GM13976 (cell line): Measurements from ENCODE around the gene IL10RB.
"Not testable (repeated sequence)": the region's sequence is repeated elsewhere in the genome, so short reads cannot be mapped to it uniquely, and the experiment has no call there.

ENCODE experiments used
- DNase-seq: peaks from one replicate; pipeline ENCODE4 v3.0.0; 2012; ENCODE audit warnings: low spot score
- CTCF ChIP-seq: IDR thresholded peaks from 2 replicates; pipeline ENCODE4 v1.5.1; 2012; ENCODE audit warnings: borderline replicate concordance, mild to moderate bottlenecking; ENCODE audit not compliant: insufficient read depth; ENCODE audit errors: extremely low read depth, missing control alignments, control extremely low read depth
- in situ Hi-C: fragments of 300-500 bp; cut with MboI; formaldehyde crosslinking; loops from one replicate; pipeline ENCODE4 v1.12.0; 2022; ENCODE audit warnings: low sequenced_read_pairs, mixed read lengths, inconsistent platforms; ENCODE audit not compliant: unreplicated experiment

IL10RB gene

GRCh38 chr21:33266050-33266788, at the start of gene IL10RB:
IL10RB (plus strand) TSS chr21:33266367; CDS start chr21:33266466, 99 bp downstream.
- TF ChIP-seq CTCF: no peak
- DNase-seq: peak; percentile 92
- in situ Hi-C loops: no loop called here

GRCh38 chr21:33217138-33217520, 49.0 kb upstream of the IL10RB start:
- in situ Hi-C loops: no loop called here
- no peak for TF ChIP-seq CTCF

GRCh38 chr21:33219300-33219699, 46.9 kb upstream of the IL10RB start:
- no peak for TF ChIP-seq CTCF
- DNase-seq: no peak
- in situ Hi-C loops: no loop called here

More at GRCh38 chr21:33217138-33217520, 49.0 kb upstream of the IL10RB start:
- no peak for DNase-seq

GRCh38 chr21:33219954-33220353, 46.2 kb upstream of the IL10RB start:
- in situ Hi-C loops: no loop called here
- no peak for TF ChIP-seq CTCF
- DNase-seq: no peak

GRCh38 chr21:33225376-33225775, 40.8 kb upstream of the IL10RB start:
- DNase-seq, in situ Hi-C loops: not testable (repeated sequence)

- DNase-seq: no peak
- TF ChIP-seq CTCF: no peak
- in situ Hi-C loops: no loop called here
These were observed 37.7 kb upstream of the IL10RB start for GRCh38 chr21:33228455-33228854.

- in situ Hi-C loops: no loop called here
- TF ChIP-seq CTCF: no peak
- no peak for DNase-seq
These were observed 36.9 kb upstream of the IL10RB start for GRCh38 chr21:33229099-33229783.
